BJ (cell line): ENCODE results near the gene PYGO2. TPM values are rescaled to one million over a fixed set of nuclear protein-coding genes. Genes with fewer than 3 reads are reported as not detected.

Source experiments
- CTCF ChIA-PET: fragments of 350-600 bp; formaldehyde crosslinking; extraction: SDS; loops from one replicate; lab custom pipeline; 2021; ENCODE audit warnings: antibody characterized with exemption, inconsistent platforms; lab: Yijun Ruan, JAX
- POLR2A ChIA-PET: fragments of 300-600 bp; sonication (Branson Sonifier 250); formaldehyde crosslinking; extraction: SDS; loops from one replicate; lab custom pipeline; 2021; ENCODE audit warnings: antibody characterized with exemption; lab: Charles Lee
- DNase-seq: peaks from one replicate; pipeline ENCODE4 v3.0.0-alpha.2; 2011; ENCODE audit warnings: low read depth
- H3K27me3 ChIP-seq: 2 replicates; pipeline ENCODE4 v1.6.0; 2011; ENCODE audit warnings: low read length; ENCODE audit not compliant: control insufficient read depth, insufficient read depth
- H3K36me3 ChIP-seq: 2 replicates; pipeline ENCODE4 v1.5.1; 2011; ENCODE audit warnings: low read length; ENCODE audit not compliant: control insufficient read depth, insufficient read depth
- H3K4me3 ChIP-seq: 2 replicates; pipeline ENCODE4 v1.5.1; 2011; ENCODE audit warnings: low read depth, mild to moderate bottlenecking, control low read depth, low read length
- CTCF ChIP-seq: IDR thresholded peaks from 2 replicates; pipeline ENCODE4 v1.5.1; 2011; ENCODE audit warnings: low read depth, mild to moderate bottlenecking, control low read depth, inconsistent platforms, low read length, moderate library complexity; ENCODE audit not compliant: insufficient read depth
- polyA plus RNA-seq: library from polyadenylated mRNA; depleted of rRNA; stranded (reverse); fragments of >200 nt; gene quantifications from 2 replicates; pipeline ENCODE4 v1.2.3, GENCODE V29; 2011

PYGO2 gene
- polyA plus RNA-seq, 1 experiment, result 21.0 TPM

- TF ChIP-seq CTCF, result no peak
- no peaks in the 10 kb centered on the region for H3K27me3 ChIP-seq
- no peak overlapping the region for H3K4me3 ChIP-seq
- ChIA-PET CTCF (interaction anchor here (1.0 to 5.8 kb wide), 5 partner anchors 46 to 132 kb away, joined by 3 to 36 read pairs (median 5); no protein-coding TSS in a partner anchor), POLR2A (no interaction called here)
- no peak for DNase-seq
- peaks cover 5% of the 10 kb centered on the region for H3K36me3 ChIP-seq
Observed at GRCh38 chr1:154952664-154953063, 8.9 kb downstream of the PYGO2 start.

- ChIA-PET CTCF (interaction anchor here (0.9 to 5.8 kb wide), 7 partner anchors 9 to 133 kb away, joined by 3 to 36 read pairs (median 5); partner anchors contain the start of gene PYGO2), POLR2A (no interaction called here)
- DNase-seq, result no peak
- Histone ChIP-seq H3K4me3 (no peak overlapping the region), H3K36me3 (peaks cover 9% of the 10 kb centered on the region), H3K27me3 (no peaks in the 10 kb centered on the region)
- no peak for TF ChIP-seq CTCF
Observed at GRCh38 chr1:154951901-154952657, 9.5 kb downstream of the PYGO2 start.

GRCh38 chr1:154948079-154948478, 13.5 kb downstream of the PYGO2 start:
- no peak overlapping the region for H3K4me3 ChIP-seq
- DNase-seq, result no peak
- ChIA-PET CTCF (interaction anchor here (0.7 to 1.1 kb wide), 3 partner anchors 10 to 472 kb away, joined by 3 read pairs; no protein-coding TSS in a partner anchor), POLR2A (no interaction called here)
- peaks cover 13% of the 10 kb centered on the region for H3K36me3 ChIP-seq
- H3K27me3 ChIP-seq, result no peaks in the 10 kb centered on the region
- no peak for TF ChIP-seq CTCF

GRCh38 chr1:154945962-154946850, 15.4 kb downstream of the PYGO2 start:
- Histone ChIP-seq H3K27me3 (no peaks in the 10 kb centered on the region), H3K4me3 (no peak overlapping the region), H3K36me3 (peaks cover 12% of the 10 kb centered on the region)
- CTCF ChIA-PET, result interaction anchor here (1.0 to 1.7 kb wide), 3 partner anchors 50 to 387 kb away, joined by 3 to 8 read pairs (median 5); no protein-coding TSS in a partner anchor
- no peak for DNase-seq
- TF ChIP-seq CTCF, result no peak
- POLR2A ChIA-PET, result no interaction called here
